Neutrophil (primary cell): Measurements from ENCODE around the gene MYO3A.

Source experiments
- H3K27ac ChIP-seq: fragments of 200-600 bp; sonication (generic); 2 replicates; pipeline ENCODE4 v1.5.1; 2016; ENCODE audit warnings: mild to moderate bottlenecking, moderate library complexity
- H3K27me3 ChIP-seq: fragments of 200-600 bp; sonication (generic); 2 replicates; pipeline ENCODE4 v1.6.0; 2016; ENCODE audit warnings: mild to moderate bottlenecking
- H3K36me3 ChIP-seq: fragments of 200-600 bp; sonication (generic); 2 replicates; pipeline ENCODE4 v1.5.1; 2017
- H3K4me1 ChIP-seq, 2 experiments: fragments of 200-600 bp in 1 of 2; sonication (generic) in 1 of 2; 1 replicate in 1 of 2; 2 replicates in 1 of 2; pipeline versions ENCODE4 v1.5.1 to v1.6.1; 2013 to 2016; ENCODE audit warnings: low read depth in 1 of 2, low read length in 1 of 2, mild to moderate bottlenecking in 1 of 2, moderate library complexity in 1 of 2; ENCODE audit not compliant: control insufficient read depth in 1 of 2, insufficient read depth in 1 of 2
- H3K4me3 ChIP-seq, 2 experiments: fragments of 200-600 bp in 1 of 2; sonication (generic) in 1 of 2; 1 replicate in 1 of 2; 2 replicates in 1 of 2; pipeline ENCODE4 v1.5.1; 2013 to 2016; ENCODE audit warnings: low read depth in 1 of 2, low read length in 1 of 2, mild to moderate bottlenecking in 1 of 2, moderate library complexity in 1 of 2
- H3K9me3 ChIP-seq: fragments of 200-600 bp; sonication (generic); 2 replicates; pipeline ENCODE4 v1.5.1; 2016
- CTCF ChIP-seq: fragments of 200-600 bp; sonication (generic); IDR thresholded peaks from 2 replicates; pipeline ENCODE4 v1.5.1; 2016; ENCODE audit warnings: antibody characterized with exemption

The MYO3A gene

GRCh38 chr10:25959540-25960232 lies 25.7 kb downstream of the MYO3A start:
- H3K27ac ChIP-seq, result no peak overlapping the region
- TF ChIP-seq CTCF, result no peak
- no peak overlapping the region for H3K4me3 ChIP-seq
- no peaks in the 10 kb centered on the region for H3K36me3 ChIP-seq
- H3K27me3 ChIP-seq, result no peaks in the 10 kb centered on the region
- H3K9me3 ChIP-seq, result no peaks in the 10 kb centered on the region
- no peaks in the 10 kb centered on the region for H3K4me1 ChIP-seq

GRCh38 chr10:25965584-25965983 lies 31.6 kb downstream of the MYO3A start:
- Histone ChIP-seq H3K4me1 (no peaks in the 10 kb centered on the region), H3K9me3 (no peaks in the 10 kb centered on the region), H3K27me3 (no peaks in the 10 kb centered on the region)

GRCh38 chr10:25966844-25967243 lies 32.8 kb downstream of the MYO3A start:
- no peak for TF ChIP-seq CTCF
- Histone ChIP-seq H3K4me1 (no peaks in the 10 kb centered on the region), H3K36me3 (no peaks in the 10 kb centered on the region), H3K9me3 (no peaks in the 10 kb centered on the region), H3K4me3 (no peak overlapping the region), H3K27ac (no peak overlapping the region), H3K27me3 (no peaks in the 10 kb centered on the region)

More at GRCh38 chr10:25965584-25965983, 31.6 kb downstream of the MYO3A start:
- Histone ChIP-seq H3K36me3 (no peaks in the 10 kb centered on the region), H3K27ac (no peak overlapping the region), H3K4me3 (no peak overlapping the region)
- TF ChIP-seq CTCF, result no peak

- no peak for TF ChIP-seq CTCF
Observed at GRCh38 chr10:25972631-25973030, 38.6 kb downstream of the MYO3A start.

GRCh38 chr10:25974897-25975459 lies 40.9 kb downstream of the MYO3A start:
- no peak for TF ChIP-seq CTCF
- Histone ChIP-seq H3K27me3 (no peaks in the 10 kb centered on the region), H3K27ac (no peak overlapping the region), H3K4me3 (no peak overlapping the region), H3K9me3 (no peaks in the 10 kb centered on the region), H3K4me1 (no peaks in the 10 kb centered on the region), H3K36me3 (no peaks in the 10 kb centered on the region)

More at GRCh38 chr10:25972631-25973030, 38.6 kb downstream of the MYO3A start:
- no peaks in the 10 kb centered on the region for H3K9me3 ChIP-seq
- no peaks in the 10 kb centered on the region for H3K36me3 ChIP-seq
- no peak overlapping the region for H3K4me3 ChIP-seq
- H3K27me3 ChIP-seq, result no peaks in the 10 kb centered on the region
- no peak overlapping the region for H3K27ac ChIP-seq
- H3K4me1 ChIP-seq, result no peaks in the 10 kb centered on the region
